GM18511 (cell line): ENCODE data around the gene ZBTB17.

Experiments used
- ATAC-seq: cut with Tn5 transposase; IDR thresholded peaks from one replicate; pipeline ENCODE4 v1.9.1; 2021; ENCODE audit warnings: mild to moderate bottlenecking, moderate library complexity; ENCODE audit not compliant: unreplicated experiment

The ZBTB17 gene

GRCh38 chr1:15948595-15949452 lies 27.1 kb downstream of the ZBTB17 start:
- peak; percentile 16 for ATAC-seq

- no peak for ATAC-seq
Measured at GRCh38 chr1:15948091-15948591, 27.8 kb downstream of the ZBTB17 start.

- ATAC-seq: no peak
Measured at GRCh38 chr1:15947382-15948090, 28.4 kb downstream of the ZBTB17 start.

GRCh38 chr1:15946571-15947381 lies 29.1 kb downstream of the ZBTB17 start:
- no peak for ATAC-seq

- no peak for ATAC-seq
Measured at GRCh38 chr1:15945832-15946448, 30.0 kb downstream of the ZBTB17 start.

GRCh38 chr1:15945011-15945831 lies 30.7 kb downstream of the ZBTB17 start:
- no peak for ATAC-seq

- ATAC-seq: no peak
Measured at GRCh38 chr1:15944308-15945010, 31.4 kb downstream of the ZBTB17 start.

GRCh38 chr1:15943992-15944307 lies 32.0 kb downstream of the ZBTB17 start:
- no peak for ATAC-seq

- ATAC-seq: no peak
Measured at GRCh38 chr1:15943328-15943991, 32.4 kb downstream of the ZBTB17 start.

GRCh38 chr1:15942661-15943327 lies 33.1 kb downstream of the ZBTB17 start:
- ATAC-seq: no peak

GRCh38 chr1:15941899-15942660 lies 33.8 kb downstream of the ZBTB17 start:
- ATAC-seq: no peak

GRCh38 chr1:15941044-15941840 lies 34.7 kb downstream of the ZBTB17 start:
- ATAC-seq: no peak

- no peak for ATAC-seq
Measured at GRCh38 chr1:15940110-15941043, 35.5 kb downstream of the ZBTB17 start.

GRCh38 chr1:15939181-15940109 lies 36.5 kb downstream of the ZBTB17 start:
- no peak for ATAC-seq
